NCI-H1048 (cell line): Measurements from ENCODE around the gene USP34.
"Not testable (repeated sequence)": the region's sequence is repeated elsewhere in the genome, so short reads cannot be mapped to it uniquely, and the experiment has no call there.

Experiments
- DNase-seq: peaks from one replicate; lab custom pipeline; 2025; lab: John Stamatoyannopoulos, UW

Gene USP34

GRCh38 chr2:61426267-61426897 is 44.5 kb downstream of the USP34 start:
- no peak for DNase-seq

- DNase-seq = no peak
Observed at GRCh38 chr2:61425605-61426155, 45.2 kb downstream of the USP34 start.

- no peak for DNase-seq
Observed at GRCh38 chr2:61423714-61424113, 47.2 kb downstream of the USP34 start.

GRCh38 chr2:61421611-61422010 is 49.3 kb downstream of the USP34 start:
- no peak for DNase-seq

GRCh38 chr2:61420991-61421544 is 49.8 kb downstream of the USP34 start:
- no peak for DNase-seq

- no peak for DNase-seq
Observed at GRCh38 chr2:61419570-61419969, 51.3 kb downstream of the USP34 start.

GRCh38 chr2:61419129-61419528 is 51.8 kb downstream of the USP34 start:
- no peak for DNase-seq

GRCh38 chr2:61416871-61417645 is 53.8 kb downstream of the USP34 start:
- DNase-seq = no peak

GRCh38 chr2:61415265-61415664 is 55.6 kb downstream of the USP34 start:
- no peak for DNase-seq

- no peak for DNase-seq
Observed at GRCh38 chr2:61414674-61415073, 56.2 kb downstream of the USP34 start.

- no peak for DNase-seq
Observed at GRCh38 chr2:61411109-61411508, 59.8 kb downstream of the USP34 start.

GRCh38 chr2:61410185-61410584 is 60.7 kb downstream of the USP34 start:
- DNase-seq = no peak

- DNase-seq = no peak
Observed at GRCh38 chr2:61405813-61406212, 65.1 kb downstream of the USP34 start.

- no peak for DNase-seq
Observed at GRCh38 chr2:61404438-61404837, 66.4 kb downstream of the USP34 start.

- no peak for DNase-seq
Observed at GRCh38 chr2:61398413-61398812, 72.5 kb downstream of the USP34 start.

GRCh38 chr2:61396005-61396404 is 74.9 kb downstream of the USP34 start:
- no peak for DNase-seq

GRCh38 chr2:61387588-61387987 is 83.3 kb downstream of the USP34 start:
- not testable (repeated sequence) for DNase-seq

- DNase-seq = not testable (repeated sequence)
Observed at GRCh38 chr2:61380882-61381197, 90.0 kb downstream of the USP34 start.

- no peak for DNase-seq
Observed at GRCh38 chr2:61380056-61380881, 90.6 kb downstream of the USP34 start.

GRCh38 chr2:61379521-61379920 is 91.4 kb downstream of the USP34 start:
- DNase-seq = no peak

- no peak for DNase-seq
Observed at GRCh38 chr2:61378281-61378680, 92.6 kb downstream of the USP34 start.

GRCh38 chr2:61377046-61377445 is 93.8 kb downstream of the USP34 start:
- DNase-seq = no peak
